GM18498 (cell line): ENCODE measurements around the gene TCL1B.

Experiments used
- ATAC-seq: cut with Tn5 transposase; IDR thresholded peaks from one replicate; pipeline ENCODE4 v1.9.1; 2021; ENCODE audit warnings: mild to moderate bottlenecking, moderate library complexity; ENCODE audit not compliant: unreplicated experiment

TCL1B gene

DNA sequence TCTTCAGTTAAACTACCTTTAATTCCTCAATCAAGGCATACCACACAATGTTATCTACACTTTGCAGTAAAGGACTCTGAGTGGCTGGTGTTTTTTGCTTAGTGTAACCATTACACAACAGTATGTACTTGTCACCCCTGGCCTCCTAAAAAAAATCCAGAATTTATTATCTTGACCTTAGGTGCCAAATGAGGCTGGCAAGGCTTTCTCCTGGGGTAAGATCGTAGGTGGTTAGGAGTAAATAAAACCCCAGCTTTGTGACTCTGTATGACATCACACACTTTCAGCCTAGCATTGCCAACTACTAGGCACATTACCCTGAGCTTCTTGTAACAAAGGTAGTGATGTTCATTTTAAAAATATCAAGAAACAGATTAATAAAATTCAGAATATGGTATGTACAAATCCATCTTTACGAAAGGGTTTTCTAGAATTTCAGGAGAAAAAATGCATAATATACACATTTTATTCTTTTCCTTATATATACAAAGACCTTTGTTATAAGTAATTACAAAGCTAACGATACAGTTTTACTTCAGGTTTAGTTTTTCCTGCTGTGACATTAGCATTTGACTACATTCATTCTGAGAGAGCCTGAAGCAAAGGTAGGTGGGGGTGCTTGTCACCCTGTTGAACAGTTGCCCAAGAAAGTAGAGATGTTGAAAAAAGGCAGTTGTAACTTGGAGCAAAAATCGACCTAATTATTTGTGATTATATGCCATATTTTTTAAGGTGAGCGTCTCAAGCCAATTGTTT, 14.2 kb downstream of the TCL1B start:
- no peak for ATAC-seq

GRCh38 chr14:95701846-95702221, 15.6 kb downstream of the TCL1B start:
- ATAC-seq, result no peak

- ATAC-seq, result no peak
Measured at GRCh38 chr14:95703341-95703740, 17.1 kb downstream of the TCL1B start.

DNA sequence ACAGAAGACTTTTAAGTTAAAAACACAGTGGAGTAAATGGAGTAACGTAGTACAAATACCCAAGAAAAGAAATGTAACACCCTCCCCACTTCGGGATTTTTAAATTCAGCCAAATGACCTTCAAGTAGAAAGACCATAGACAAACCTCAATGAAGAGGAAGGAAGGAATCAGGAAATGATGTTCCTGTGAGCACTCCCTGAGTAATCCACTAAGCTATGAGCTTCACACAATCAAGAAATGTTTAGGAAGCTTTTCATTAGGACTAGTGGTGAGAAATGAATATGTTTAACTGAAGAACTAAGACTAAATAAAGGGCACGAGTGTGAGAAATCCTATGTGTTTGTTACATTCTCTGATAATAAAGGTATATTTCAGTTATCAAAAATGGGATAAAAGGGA, 17.6 kb downstream of the TCL1B start:
- no peak for ATAC-seq

DNA sequence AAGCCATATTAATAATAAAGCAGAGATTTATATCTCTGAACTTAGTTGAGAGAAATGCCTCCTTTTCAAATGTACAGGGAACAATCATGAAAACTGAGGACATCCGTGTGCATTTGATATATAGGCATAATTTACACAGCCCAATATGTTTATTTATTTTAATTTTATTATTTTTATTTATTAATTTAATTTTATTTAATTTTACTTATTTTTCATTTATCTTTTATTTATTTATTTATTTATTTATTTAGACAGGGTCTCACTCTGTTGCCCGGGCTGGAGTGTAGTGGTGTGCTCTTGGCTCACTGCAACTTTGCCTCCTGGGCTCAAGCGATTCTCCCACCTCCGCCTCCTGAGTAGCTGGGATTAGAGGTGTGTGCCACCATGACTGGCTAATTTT, 19.3 kb downstream of the TCL1B start:
- no peak for ATAC-seq

DNA sequence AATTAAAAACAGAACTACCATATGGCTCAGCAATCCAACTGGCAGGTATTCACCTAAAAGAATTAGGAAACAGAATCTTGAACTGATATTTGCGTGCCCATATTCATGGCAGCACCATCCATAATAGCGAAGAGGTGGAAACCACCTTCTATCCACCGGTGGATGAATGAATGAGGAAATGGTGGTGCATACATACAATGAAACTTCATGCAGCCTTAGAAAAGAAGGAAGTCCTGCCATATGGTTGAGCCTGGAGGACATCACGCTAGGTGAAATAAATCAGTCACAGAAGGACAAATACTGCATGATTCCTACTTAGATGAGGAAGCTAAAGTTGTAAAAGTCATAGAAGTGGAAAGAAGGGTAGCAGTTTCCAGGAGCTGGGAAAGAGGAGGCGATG, 21.1 kb downstream of the TCL1B start:
- ATAC-seq, result no peak

DNA sequence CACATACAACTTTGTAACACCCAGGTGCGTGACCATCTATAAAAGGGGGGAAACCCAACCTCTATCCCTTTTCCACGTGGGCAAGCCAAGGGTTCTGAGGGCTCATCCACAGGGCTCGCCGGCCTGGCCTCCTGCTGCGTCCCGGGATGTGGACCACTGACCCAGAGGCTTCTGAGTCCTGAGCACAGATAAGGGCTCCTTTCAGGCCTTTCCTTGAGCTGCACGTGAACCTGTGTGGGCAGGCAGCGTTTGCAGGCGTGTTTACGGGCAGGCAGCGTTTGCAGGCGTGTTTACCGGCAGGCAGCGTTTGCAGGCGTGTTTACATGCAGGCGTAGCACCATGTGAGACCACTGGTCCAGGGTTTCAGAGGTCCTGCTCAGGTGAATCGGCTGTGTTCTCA, 23.9 kb downstream of the TCL1B start:
- ATAC-seq, result no peak

DNA sequence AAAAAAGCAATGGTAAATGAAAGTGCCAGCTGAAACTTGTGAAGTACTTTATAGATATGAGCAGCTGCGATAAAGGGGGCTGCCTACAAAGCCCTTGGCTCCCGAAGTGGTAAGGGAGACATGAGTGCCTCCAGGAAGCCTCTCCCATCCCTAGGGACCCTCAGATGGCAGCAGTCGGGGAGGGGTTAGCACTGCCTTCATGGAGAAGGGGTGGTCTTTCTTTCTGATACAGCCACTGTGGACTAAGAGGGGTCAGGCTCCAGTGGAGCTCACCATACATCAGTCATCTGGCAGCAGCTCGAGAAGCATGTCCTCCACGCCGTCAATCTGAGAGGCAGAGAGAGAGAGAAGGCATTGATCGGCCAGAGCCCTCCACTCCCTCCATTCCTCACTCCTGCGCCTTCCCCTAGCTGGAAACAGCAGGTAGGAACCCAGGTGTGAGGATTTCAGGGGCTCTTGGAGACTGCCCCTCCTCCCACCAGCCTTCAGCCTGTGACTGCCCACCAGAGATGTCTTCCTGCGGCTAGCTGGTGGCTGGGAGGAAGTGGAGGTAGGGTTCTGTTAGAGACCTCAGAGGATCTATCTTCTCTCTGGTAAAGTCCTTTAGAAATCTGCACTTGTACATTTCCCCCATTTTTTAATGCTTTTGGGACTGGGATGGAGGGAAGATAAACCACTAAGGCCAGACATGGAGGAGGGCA, 25.4 kb downstream of the TCL1B start:
- peak; percentile 37 for ATAC-seq

DNA sequence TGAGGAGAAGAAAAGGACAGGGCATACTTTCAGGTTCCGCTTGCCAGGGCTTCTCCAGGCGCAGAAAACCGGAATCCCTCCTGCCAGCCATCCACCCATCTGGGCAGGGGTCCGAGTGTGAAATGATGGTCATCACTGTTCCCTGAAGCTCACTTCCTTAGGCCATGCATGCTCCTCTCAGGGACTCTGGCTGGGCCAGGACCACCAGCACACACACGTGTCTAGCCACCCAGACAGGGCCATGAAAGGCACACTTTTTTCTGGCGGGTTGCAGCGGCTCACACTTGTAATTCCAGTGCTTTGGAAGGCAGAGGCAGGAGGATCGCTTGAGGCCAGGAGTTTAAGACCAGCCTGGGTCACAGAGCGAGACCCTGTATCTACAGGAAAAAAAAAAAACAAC, 26.2 kb downstream of the TCL1B start:
- ATAC-seq, result no peak

DNA sequence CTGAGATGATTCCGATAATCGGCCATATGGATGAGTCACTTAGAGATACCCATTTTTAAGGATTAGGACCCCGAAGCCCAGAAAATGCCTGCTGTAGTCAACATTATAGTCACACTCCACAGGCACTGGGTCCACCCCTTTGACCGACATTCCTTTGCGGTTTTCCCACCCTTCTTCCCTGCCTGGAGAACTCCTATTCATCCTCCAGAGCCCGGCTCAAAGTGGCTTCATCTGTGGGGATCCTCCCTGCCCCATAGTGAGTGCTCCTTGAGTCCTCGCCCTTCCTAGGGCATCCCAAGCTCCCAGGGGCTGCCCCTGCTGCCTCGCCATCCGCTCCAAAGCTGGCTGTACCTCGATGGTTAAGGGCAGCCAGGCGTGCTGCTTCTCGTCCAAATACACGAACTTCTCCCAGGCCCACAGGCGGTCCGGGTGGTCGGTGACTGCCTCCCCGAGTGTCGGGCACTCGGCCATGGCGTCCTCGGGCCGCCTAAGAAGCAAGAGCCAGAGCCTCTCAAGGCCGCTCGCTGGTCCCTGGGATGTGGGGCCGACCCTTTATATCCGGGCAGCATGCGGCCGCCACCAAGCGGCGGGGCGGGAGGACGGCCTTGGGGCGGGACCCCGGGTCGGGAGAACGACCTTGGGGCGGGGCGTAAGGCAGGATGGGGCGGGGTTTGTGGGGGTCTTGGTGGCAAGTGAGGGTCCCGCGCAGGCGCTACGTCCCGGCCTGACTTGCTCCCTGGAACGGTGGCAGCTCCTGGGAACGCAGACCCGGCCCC, 27.6 kb downstream of the TCL1B start, which contains the start of gene TCL1A:
TSS of gene TCL1A (minus strand) at position 530 of the 776 bp plus-strand sequence. CDS start at position 471, 59 bp downstream.
- ATAC-seq, result peak; percentile 85

DNA sequence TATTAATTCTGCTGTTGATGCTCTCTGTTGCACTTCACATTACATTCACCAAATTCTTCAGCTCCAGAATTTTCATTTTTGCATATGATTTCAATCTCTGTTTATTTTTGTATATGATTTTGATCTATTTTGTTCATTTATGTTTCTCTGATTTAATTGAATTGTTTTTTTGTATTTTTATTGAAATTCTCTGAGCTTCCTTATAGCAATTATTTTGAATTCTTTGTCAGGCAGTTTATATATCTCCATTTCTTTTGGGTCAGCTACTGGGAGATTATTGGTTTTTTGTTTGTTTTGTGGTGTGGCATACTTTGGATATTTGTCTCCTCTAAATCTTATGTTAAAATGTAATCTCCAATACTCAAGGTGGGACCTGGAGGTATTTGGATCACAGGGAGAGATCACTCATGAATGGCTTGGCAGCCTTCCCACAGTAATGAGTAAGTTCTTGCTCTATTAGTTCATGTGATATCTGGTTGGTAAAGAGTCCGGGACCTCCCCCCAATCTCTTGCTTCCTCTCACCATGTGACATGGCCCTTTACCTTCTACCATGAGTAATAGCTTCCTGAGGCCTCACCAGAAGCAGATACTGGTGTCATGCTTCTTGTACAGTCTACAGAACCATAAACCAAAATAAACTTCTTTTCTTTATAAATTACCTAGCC, 36.4 kb downstream of the TCL1B start:
- ATAC-seq, result no peak

GRCh38 chr14:95725685-95726336, 39.6 kb downstream of the TCL1B start:
- peak; percentile 87 for ATAC-seq

GRCh38 chr14:95727056-95727700, 41.0 kb downstream of the TCL1B start:
- ATAC-seq, result no peak

- peak; percentile 39 for ATAC-seq
Measured at GRCh38 chr14:95729402-95730028, 43.3 kb downstream of the TCL1B start.

DNA sequence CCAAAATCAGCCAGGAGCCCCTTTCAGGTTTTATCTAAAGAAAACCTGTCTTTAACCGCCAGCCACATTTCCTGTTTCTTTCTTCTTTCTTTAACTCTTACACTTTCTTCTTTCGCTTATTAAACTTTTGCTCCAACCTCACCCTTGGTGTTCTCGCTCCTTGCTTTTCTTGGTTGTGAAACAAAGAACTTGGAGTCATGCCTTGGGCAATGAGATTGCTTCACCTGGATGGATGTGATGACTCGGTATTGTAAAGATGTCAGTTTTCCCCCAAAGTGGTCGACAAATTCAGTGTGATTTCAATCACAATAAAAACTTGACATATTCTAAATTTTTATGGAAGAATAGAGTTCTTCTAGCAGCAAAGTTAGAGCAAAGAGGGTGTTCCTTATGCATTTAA, 43.9 kb downstream of the TCL1B start:
- ATAC-seq, result no peak

GRCh38 chr14:95733212-95733611, 47.0 kb downstream of the TCL1B start:
- no peak for ATAC-seq

- ATAC-seq, result no peak
Measured at GRCh38 chr14:95739356-95739755, 53.1 kb downstream of the TCL1B start.

DNA sequence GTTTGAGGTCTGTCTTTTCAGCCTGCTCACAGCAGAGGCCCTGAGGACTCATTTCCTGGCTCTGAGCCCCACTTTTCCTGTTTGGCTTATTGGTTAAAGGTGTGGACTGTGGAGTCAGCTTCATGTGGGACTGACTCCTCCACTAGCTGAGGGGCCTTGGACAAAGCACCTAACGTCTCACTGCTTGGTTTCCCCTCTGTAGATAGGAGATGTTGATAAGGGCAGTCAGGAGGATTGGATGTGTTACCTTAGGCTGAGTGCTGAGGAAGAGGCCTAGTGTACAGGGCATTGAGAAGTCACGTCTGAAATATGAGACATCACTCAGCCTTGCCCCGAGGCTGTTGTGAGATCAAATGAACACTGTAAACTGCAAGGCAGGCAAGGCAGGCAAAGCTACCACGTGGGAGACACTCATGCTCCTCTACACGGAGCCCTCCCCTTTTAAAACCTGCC, 54.8 kb downstream of the TCL1B start:
- no peak for ATAC-seq

GRCh38 chr14:95741781-95742180, 55.6 kb downstream of the TCL1B start:
- no peak for ATAC-seq
